ENCODE measurements around the gene ENTPD8.

ENTPD8 gene

DNA sequence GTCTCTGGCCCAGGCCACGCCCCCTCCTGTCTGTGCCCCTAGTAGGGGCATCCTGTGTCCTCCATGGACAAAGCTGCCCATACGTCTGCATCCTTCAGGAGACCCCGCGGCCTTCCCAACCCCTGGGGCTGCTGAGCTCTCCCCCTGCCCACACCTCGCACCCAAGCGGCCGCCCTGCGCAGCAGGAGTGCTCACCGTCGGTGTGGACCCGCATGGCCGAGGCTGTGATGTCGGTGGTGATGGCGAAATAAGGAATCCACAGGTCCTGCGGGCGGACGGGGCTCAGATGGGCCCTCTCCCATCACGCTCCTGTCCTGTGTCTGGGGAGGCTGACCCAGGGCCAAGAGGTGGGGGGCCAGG, 22.8 kb upstream of the ENTPD8 start:
- no peak for TF ChIP-seq CTCF (IDR thresholded peaks at IDR 0.05; ENCODE audit: insufficient read depth, missing control alignments)
- DNase-seq (ENCODE audit: insufficient read length, low spot score) (no peak), FAIRE-seq (no peak)

DNA sequence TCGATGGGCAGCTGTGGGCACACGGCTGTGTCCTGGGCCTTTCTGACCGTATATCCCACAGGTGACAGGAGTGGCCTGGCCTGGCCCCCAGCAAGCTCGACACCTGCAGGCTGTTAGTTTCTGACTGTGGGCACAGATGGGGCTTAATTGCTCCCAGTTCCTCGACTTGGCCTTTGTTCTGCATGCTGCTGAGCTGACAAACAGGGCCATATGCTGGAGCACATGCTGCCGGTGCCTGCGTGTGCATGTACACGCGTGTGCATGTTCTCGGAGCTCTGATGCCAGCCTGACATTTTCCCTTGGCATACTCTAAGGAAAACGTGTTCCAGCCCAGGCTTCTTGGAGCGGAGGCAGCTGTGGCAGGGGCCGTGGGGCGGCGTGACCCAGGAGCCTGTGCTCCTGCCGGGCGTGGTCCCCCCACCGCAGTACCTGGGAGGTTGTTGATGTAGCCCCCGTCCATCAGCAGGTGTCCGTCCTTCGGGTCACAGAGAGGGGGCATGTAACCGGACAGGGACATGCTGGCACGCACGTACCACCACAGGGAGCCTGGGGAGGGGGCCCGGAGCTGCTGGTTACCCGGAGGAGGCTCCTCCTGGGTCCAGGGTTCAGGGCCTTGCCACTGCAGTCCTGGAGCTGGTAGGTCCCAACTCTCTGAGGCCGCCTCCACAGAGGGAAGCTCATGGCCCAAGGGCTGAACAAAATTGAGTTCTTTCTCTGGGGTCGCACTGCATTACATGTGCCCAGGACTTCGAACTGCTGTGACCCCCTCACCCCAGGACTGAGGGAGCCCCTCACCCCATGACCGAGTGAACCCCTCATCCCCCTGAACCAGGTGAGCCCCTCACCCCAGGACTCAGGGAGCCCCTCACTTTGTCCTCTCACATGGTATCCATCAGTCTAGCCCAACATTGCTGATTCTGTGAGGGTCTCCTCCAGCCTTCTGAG, 22.1 kb upstream of the ENTPD8 start:
- TF ChIP-seq CTCF (IDR thresholded peaks at IDR 0.05; ENCODE audit: insufficient read depth, missing control alignments) = no peak
- DNase-seq (ENCODE audit: insufficient read length, low spot score) (no peak), FAIRE-seq (no peak)

DNA sequence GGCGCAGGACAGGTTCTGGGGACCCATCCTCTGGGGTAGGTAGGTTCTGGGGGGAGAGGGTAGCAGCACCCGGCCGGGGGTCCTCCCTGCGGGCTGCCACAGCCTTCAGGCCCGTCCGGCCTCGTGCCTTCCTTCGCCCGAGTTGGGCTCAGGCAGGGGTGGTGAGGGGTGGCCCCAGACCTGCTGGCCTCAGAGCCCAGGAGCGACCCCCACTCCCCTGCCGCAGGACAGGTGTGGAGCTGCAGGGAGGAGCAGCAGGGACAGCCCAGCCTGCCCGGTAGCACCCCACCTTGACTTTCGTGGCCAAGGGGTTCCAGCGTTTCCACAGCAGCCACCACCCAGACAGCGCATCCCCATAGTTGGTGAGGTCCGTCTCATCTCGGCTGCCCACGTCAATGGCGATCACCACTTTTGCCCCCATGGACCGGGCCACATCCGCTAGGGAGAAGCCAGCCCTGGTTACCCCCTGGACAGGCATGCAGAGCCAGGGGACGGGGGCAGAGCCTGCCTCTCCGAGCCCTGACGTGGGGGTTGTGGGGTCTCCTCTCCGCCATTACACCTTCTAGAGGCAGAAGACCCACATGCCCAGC, 21.3 kb upstream of the ENTPD8 start:
- no peak for FAIRE-seq
- no peak for TF ChIP-seq CTCF (IDR thresholded peaks at IDR 0.05; ENCODE audit: insufficient read depth, missing control alignments)
- DNase-seq (ENCODE audit: insufficient read length, low spot score) = no peak

DNA sequence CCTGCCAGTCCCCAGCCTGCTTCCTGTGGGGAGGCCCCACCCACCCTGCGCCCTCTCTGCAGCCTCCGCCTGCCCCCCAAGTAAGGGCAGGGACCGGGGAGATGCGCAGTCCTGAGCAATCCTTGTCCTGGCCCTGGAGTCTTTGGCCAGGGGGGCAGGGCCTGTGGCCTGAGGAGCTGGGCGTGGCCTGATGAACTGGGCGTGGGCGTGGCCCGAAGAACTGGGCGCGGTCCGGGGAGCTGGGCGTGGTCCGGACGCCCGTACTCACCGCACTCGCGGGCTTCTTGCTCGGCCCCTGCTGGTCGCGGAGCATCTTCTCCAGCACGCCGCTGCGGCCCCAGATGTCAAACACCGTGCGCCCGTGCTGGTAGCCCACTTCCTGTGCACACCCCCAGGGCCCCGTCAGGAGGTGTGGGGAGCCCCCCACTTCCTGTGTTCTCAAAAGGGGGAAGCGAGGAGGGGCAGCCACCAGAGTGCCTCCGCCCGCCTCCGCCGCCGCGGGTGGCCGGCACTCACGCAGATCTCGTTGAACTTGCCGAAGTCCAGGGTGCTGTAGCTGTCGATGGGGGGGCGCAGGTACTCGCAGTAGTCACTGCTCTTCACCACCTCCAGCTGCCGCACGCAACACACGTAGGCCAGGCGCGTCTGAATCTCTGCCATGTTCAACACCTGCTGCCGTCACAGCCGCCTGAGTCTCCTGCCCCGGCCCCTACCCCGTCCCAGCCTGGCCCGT, 20.7 kb upstream of the ENTPD8 start:
- no peak for TF ChIP-seq CTCF (IDR thresholded peaks at IDR 0.05; ENCODE audit: insufficient read depth, missing control alignments)
- DNase-seq (ENCODE audit: insufficient read length, low spot score) (no peak), FAIRE-seq (no peak)

GRCh38 chr9:137461316-137461662, 20.1 kb upstream of the ENTPD8 start:
- no peak for TF ChIP-seq CTCF (IDR thresholded peaks at IDR 0.05; ENCODE audit: insufficient read depth, missing control alignments)
- no peak for FAIRE-seq

GRCh38 chr9:137460363-137461315, 19.5 kb upstream of the ENTPD8 start:
- FAIRE-seq = no peak

More at GRCh38 chr9:137461316-137461662, 20.1 kb upstream of the ENTPD8 start:
- DNase-seq (ENCODE audit: insufficient read length, low spot score) = no peak

More at GRCh38 chr9:137460363-137461315, 19.5 kb upstream of the ENTPD8 start:
- no peak for TF ChIP-seq CTCF (IDR thresholded peaks at IDR 0.05; ENCODE audit: insufficient read depth, missing control alignments)
- DNase-seq (ENCODE audit: insufficient read length, low spot score) = no peak

Data from D721Med (cell line).